SK-N-SH treated with all-trans-retinoic acid at 6 μM for 48 hours (cell line): ENCODE data around the gene CYP1A1.

Source experiments
- ATAC-seq: fragments of 200-7000 bp; cut with Tn5 transposase; 3 replicates; pipeline ENCODE4 v1.9.1; 2020; ENCODE audit warnings: mild to moderate bottlenecking, moderate library complexity
- ARNTL ChIP-seq: fragments of 450-650 bp; formaldehyde crosslinking; IDR thresholded peaks from 2 replicates; pipeline ENCODE4 v1.5.0; 2020; ENCODE audit warnings: low read depth, mild to moderate bottlenecking, moderate library complexity, borderline replicate concordance
- CREB5 ChIP-seq: fragments of 250-450 bp; sonication (Bioruptor Pico); IDR thresholded peaks from 2 replicates; pipeline ENCODE4 v1.5.1; 2020; ENCODE audit warnings: low read depth, mild to moderate bottlenecking, moderate library complexity
- CSDC2 ChIP-seq: fragments of 250-450 bp; sonication (Bioruptor Pico); IDR thresholded peaks from 2 replicates; pipeline ENCODE4 v1.5.0; 2020; ENCODE audit warnings: mild to moderate bottlenecking, moderate library complexity
- ESRRG ChIP-seq: fragments of 250-450 bp; sonication (Bioruptor Pico); IDR thresholded peaks from 2 replicates; pipeline ENCODE4 v1.6.1; 2021; ENCODE audit warnings: mild to moderate bottlenecking
- ISL1 ChIP-seq: fragments of 250-450 bp; sonication (Bioruptor Pico); IDR thresholded peaks from 2 replicates; pipeline ENCODE4 v2.1.2; 2022; ENCODE audit warnings: mild to moderate bottlenecking, moderate library complexity
- PATZ1 ChIP-seq: fragments of 250-450 bp; sonication (Bioruptor Pico); IDR thresholded peaks from 2 replicates; pipeline ENCODE4 v1.8.0; 2020; ENCODE audit warnings: mild to moderate bottlenecking, moderate library complexity, borderline replicate concordance
- PPARA ChIP-seq: fragments of 250-450 bp; sonication (Bioruptor Pico); IDR thresholded peaks from 2 replicates; pipeline ENCODE4 v1.5.0; 2020; ENCODE audit warnings: mild to moderate bottlenecking, borderline replicate concordance
- RARB ChIP-seq: fragments of 250-450 bp; sonication (Bioruptor Pico); IDR thresholded peaks from 2 replicates; pipeline ENCODE4 v1.8.0; 2021; ENCODE audit warnings: mild to moderate bottlenecking, moderate library complexity
- SNAI2 ChIP-seq: fragments of 250-450 bp; sonication (Bioruptor Pico); IDR thresholded peaks from 2 replicates; pipeline ENCODE4 v1.5.0; 2020; ENCODE audit warnings: mild to moderate bottlenecking, moderate library complexity
- TCF4 ChIP-seq: fragments of 250-450 bp; sonication (Bioruptor Pico); IDR thresholded peaks from 2 replicates; pipeline ENCODE4 v1.8.0; 2021; ENCODE audit warnings: mild to moderate bottlenecking, moderate library complexity, borderline replicate concordance
- TOX ChIP-seq: fragments of 250-450 bp; sonication (Bioruptor Pico); IDR thresholded peaks from 2 replicates; pipeline ENCODE4 v1.8.0; 2021; ENCODE audit warnings: mild to moderate bottlenecking, moderate library complexity, borderline replicate concordance
- TSHZ2 ChIP-seq: fragments of 250-450 bp; sonication (Bioruptor Pico); IDR thresholded peaks from 2 replicates; pipeline ENCODE4 v1.5.0; 2020; ENCODE audit warnings: mild to moderate bottlenecking, moderate library complexity
- ZFP3 ChIP-seq: fragments of 250-450 bp; sonication (Bioruptor Pico); IDR thresholded peaks from 2 replicates; pipeline ENCODE4 v1.5.0; 2020; ENCODE audit warnings: mild to moderate bottlenecking, moderate library complexity
- ZFP30 ChIP-seq: fragments of 450-650 bp; formaldehyde crosslinking; IDR thresholded peaks from 2 replicates; pipeline ENCODE4 v1.5.0; 2022; ENCODE audit warnings: mild to moderate bottlenecking, moderate library complexity
- ZNF70 ChIP-seq: fragments of 450-650 bp; formaldehyde crosslinking; IDR thresholded peaks from 2 replicates; pipeline ENCODE4 v1.5.0; 2020; ENCODE audit warnings: mild to moderate bottlenecking, moderate library complexity
- ZNF8 ChIP-seq: fragments of 450-650 bp; formaldehyde crosslinking; IDR thresholded peaks from 2 replicates; pipeline ENCODE4 v1.5.0; 2020; ENCODE audit warnings: mild to moderate bottlenecking, moderate library complexity

The CYP1A1 gene

GRCh38 chr15:74725225-74725774, at the start of gene CYP1A1:
Gene CYP1A1 (minus strand): TSS chr15:74725528. CDS start chr15:74723097, 2,431 bp downstream.
- peak; percentile 79 for ATAC-seq
- TF ChIP-seq SNAI2 (CRISPR knock-in tag): no peak
- TF ChIP-seq CSDC2 (CRISPR knock-in tag): no peak
- no peak for TF ChIP-seq ZFP3 (CRISPR knock-in tag)
- no peak for TF ChIP-seq TOX (CRISPR knock-in tag)
- TF ChIP-seq ZFP30 (CRISPR knock-in tag): no peak
- TF ChIP-seq RARB (CRISPR knock-in tag): no peak
- TF ChIP-seq ISL1 (CRISPR knock-in tag): no peak
- no peak for TF ChIP-seq TSHZ2 (CRISPR knock-in tag)

GRCh38 chr15:74773731-74774252, 48.5 kb upstream of the CYP1A1 start:
- TF ChIP-seq CREB5: no peak
- TF ChIP-seq ZNF70 (CRISPR knock-in tag): no peak
- TF ChIP-seq ZFP3 (CRISPR knock-in tag): no peak
- TF ChIP-seq PATZ1: no peak
- no peak for TF ChIP-seq PPARA (CRISPR knock-in tag)
- no peak for TF ChIP-seq TSHZ2 (CRISPR knock-in tag)
- no peak for TF ChIP-seq ESRRG (CRISPR knock-in tag)
- TF ChIP-seq CSDC2 (CRISPR knock-in tag): no peak
- no peak for ATAC-seq

GRCh38 chr15:74773329-74773728, 48.0 kb upstream of the CYP1A1 start:
- TF ChIP-seq TCF4 (CRISPR knock-in tag) (no peak), ZFP30 (CRISPR knock-in tag) (no peak), ZNF8 (no peak), TOX (CRISPR knock-in tag) (no peak), ARNTL (CRISPR knock-in tag) (no peak), CSDC2 (CRISPR knock-in tag) (no peak), CREB5 (no peak), PATZ1 (no peak)
- no peak for ATAC-seq
